SIG-M5 treated with dmso at 0.1 percent for 504 hours (cell line): ENCODE results near the gene CD68.
"Not testable (repeated sequence)": the region's sequence is repeated elsewhere in the genome, so short reads cannot be mapped to it uniquely, and the experiment has no call there.

Experiments used
- DNase-seq: peaks from one replicate; lab custom pipeline; 2025; ENCODE audit not compliant: unreplicated experiment; lab: John Stamatoyannopoulos, UW

CD68 gene

GRCh38 chr17:7613769-7614424, 34.5 kb downstream of the CD68 start:
- no peak for DNase-seq

GRCh38 chr17:7614425-7615264, 35.2 kb downstream of the CD68 start, which contains the start of gene FXR2:
Gene FXR2, minus strand, starts transcription at chr17:7614897. Its CDS starts 365 bp downstream, at chr17:7614532.
- DNase-seq = peak; percentile 99

- DNase-seq = no peak
Measured at GRCh38 chr17:7615265-7615747, 35.9 kb downstream of the CD68 start.

- DNase-seq = no peak
Measured at GRCh38 chr17:7618608-7619007, 39.2 kb downstream of the CD68 start.

- no peak for DNase-seq
Measured at GRCh38 chr17:7620835-7621234, 41.4 kb downstream of the CD68 start.

GRCh38 chr17:7623661-7624060, 44.2 kb downstream of the CD68 start:
- no peak for DNase-seq

GRCh38 chr17:7625749-7626148, 46.3 kb downstream of the CD68 start:
- not testable (repeated sequence) for DNase-seq

- DNase-seq = peak; percentile 43
Measured at GRCh38 chr17:7626307-7626706, 46.9 kb downstream of the CD68 start.

GRCh38 chr17:7626956-7627249, 47.5 kb downstream of the CD68 start:
- no peak for DNase-seq

GRCh38 chr17:7627250-7628121, 48.0 kb downstream of the CD68 start, which contains the start of gene SAT2:
Gene SAT2, minus strand, starts transcription at chr17:7627821. Its CDS starts 186 bp downstream, at chr17:7627635.
- peak; percentile 82 for DNase-seq

GRCh38 chr17:7629939-7630571, 50.6 kb downstream of the CD68 start, which contains the start of gene SHBG:
Gene SHBG, plus strand, starts transcription at chr17:7630135. Its CDS starts 38 bp downstream, at chr17:7630173.
- DNase-seq = no peak
